Measurements from ENCODE around the gene BASP1.
A peak's percentile ranks its signal among the peaks of the same experiment; 100 is the strongest.
"Not testable (repeated sequence)": the region's sequence is repeated elsewhere in the genome, so short reads cannot be mapped to it uniquely, and the experiment has no call there.

Gene BASP1

DNA sequence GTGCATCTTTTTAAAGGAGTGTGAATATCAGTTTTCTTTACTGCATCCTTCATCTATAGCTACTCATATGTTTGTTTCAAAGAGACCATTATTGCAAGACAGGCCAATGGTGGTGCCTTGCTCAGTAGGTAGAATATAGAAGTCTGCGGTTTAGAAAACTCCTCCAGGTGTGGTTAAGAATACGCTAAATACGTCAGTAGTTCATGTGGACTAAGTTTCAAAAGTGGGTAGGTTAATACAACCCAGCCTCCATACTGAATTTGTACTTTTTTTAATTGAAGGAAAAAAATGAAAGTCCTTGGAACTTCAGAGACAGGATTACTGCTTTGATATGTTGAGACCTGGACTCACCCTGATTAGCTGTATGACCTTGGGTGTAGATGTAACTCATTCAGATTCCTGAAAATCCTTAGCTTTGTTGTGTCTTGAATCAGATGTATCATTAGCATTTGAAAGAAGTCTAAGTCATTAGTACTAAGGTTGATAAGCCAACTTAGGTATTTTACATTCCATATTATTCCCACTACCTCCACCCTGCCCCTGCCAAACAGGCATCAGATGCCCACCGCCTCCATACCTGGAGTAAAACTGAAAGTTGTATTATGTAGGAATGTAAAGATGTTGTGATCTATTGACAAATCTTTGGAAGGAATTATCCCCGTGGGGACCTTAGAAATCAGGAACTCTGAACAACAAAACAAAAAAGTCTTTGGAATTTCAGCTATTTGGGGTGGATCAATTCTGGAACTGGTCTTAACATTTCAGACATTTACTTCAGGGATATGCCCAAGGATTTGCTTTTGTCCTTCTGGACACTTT, 6.1 kb downstream of the BASP1 start:
- DNase-seq (ENCODE audit: low spot score), result no peak

DNA sequence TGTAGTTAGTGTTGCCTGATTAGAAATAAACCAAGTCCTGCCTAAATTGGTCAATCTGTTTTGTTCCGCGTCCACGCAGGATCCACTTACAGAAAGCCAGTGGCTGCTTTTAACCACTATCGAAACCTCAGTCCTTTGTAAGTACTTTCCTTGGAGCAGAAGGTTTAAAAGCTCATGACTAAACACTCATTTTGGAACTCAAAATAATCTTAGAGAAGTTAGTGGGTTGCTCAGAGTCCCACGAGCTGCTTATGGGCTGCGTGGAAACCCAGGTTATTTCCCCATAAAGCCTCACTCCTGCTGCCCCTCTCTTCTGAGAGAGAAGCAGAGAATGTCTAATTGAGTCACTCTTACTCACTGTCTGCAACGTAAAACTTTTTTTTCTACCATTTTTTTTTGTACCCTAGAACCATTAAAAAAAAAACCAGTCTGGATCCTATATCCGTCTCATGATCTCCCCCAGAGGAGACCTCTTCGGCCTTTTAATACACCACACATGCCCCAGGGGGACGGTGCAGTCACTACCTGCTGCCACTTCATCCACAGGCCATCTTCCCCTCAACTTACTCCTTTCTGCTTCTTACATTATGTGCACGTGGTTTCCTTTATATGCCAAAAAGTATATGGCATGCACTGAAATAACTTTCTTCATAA, 7.6 kb downstream of the BASP1 start:
- DNase-seq (ENCODE audit: low spot score), result no peak

DNA sequence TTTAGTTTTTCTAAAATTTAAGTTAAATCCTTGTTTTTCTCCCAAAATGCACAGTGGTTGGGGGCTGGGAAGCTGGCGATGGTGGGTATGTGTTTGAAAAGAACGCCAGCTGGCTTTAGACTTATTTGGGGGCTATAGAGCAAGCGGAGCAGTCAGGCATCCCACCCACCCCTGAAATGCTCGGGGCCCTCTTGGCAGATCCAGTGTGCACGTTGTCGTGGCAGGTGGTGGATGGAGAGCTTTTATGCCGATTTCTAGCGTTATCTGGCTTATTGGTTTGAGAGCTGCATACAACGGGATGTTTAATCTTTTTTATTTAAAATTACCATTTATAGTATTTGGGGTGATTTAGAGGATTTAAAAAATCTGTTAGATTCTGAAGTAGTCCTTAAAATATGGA, 8.1 kb downstream of the BASP1 start:
- DNase-seq (ENCODE audit: low spot score), result no peak

DNA sequence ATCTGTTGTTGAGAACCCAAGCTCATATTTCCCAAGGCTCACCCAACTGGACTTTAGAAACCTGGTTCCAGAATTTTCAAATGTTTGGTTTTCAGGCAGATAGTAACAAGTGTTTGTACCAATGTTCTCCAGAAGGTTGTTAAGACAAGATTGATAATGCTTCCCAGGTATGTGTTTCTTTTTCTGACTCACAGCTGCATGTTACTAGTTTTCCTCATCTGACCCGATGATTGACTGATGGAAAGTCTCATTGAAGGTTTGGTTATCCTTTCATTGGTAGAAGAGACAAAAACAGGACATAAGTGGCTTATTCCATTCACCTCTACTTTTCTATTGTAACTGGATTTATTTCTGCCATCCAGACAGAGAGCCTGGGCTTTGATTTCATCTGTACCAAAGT, 10.4 kb downstream of the BASP1 start:
- DNase-seq (ENCODE audit: low spot score), result no peak

DNA sequence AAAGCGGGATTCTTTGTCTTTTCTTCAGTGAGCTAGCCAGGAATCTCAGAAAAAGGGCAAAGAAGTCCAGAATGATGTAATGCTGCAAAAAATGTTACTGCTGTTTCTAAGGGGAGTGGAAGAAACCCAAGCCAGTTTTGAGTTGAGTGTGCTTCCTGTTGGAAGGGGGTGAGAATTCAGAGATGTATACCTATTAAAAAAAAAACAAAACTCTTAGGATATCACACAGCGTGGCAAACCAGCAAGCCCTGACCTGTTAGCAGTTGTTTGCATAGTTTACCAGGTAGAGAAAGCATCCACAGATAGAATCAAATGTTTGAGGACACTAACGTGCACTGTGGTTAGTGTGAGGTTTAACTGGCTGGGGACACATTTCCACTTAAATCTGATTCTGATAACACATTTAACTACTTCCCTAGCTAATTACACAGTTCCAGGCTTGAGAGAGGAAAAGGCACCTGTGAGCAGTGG, 11.4 kb downstream of the BASP1 start:
- DNase-seq (ENCODE audit: low spot score), result peak; percentile 17

DNA sequence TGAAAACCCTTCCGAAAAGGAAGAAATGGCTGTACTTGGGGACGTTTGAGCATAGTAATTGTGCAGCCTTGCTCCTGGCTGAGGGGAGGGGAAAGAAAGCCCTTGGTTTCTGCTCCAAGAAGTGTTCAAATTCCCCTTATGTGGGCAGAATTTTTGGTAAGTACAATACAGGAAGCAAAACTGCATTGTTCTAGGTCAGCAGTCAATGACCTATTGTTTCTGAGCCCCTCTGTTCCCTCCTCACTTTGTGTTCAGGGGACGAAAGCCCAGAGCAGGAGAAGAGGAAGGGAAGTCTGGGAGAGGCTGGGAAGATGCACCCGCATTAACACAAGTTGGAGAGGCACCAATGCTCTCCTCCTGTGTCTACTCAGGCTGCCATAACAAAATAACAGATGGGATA, 11.9 kb downstream of the BASP1 start:
- no peak for DNase-seq (ENCODE audit: low spot score)

DNA sequence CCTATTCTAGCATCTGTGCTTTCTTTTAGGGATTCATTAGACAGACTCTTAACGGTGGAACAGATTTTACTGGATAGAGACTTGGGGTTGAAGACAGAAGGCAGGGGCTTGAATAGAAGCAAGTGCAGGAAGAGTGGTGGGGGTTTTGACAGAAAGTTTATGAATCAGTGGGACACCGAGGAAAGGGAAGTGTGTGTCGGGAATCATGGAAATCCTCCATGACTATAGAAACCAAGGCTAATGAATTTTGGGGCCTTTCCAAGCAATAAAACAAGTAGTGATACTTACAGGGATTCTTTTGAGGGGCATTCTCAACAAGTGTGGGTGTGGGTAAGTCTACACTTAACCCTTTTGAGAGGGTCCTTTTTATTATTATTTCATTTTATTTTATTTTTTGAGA, 12.8 kb downstream of the BASP1 start:
- DNase-seq (ENCODE audit: low spot score), result no peak

DNA sequence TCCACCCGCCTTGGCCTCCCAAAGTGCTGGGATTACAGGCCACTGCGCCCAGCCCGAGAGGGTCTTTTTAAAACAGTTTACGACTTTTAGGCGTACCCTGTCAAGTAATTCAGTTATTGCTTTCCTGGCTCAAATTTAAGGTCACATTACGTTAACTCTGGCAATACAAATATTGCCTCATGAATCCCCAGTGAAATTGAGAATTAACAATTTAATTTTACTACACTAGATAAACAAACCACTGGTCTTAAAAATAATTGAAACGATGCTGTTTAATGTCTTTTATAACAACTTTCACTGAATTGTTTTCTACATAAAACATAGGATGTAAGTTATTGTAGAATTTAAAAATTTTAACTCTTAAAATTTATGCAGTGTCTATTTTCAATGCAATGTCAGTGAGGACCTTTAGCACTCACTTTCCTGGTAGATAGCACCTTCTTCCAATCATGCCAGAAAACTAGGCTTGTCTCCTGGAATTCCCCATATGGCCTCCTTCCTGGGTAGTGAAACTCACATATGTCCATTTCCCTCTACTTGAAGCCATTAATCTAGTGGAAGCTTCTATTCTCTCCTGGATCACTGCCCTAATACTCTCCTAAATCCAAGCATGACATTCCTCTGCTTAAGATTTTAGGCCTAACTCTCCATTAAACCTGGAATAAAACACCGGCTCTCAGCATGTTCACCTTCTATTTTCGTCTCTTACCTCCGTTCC, 13.5 kb downstream of the BASP1 start:
- DNase-seq (ENCODE audit: low spot score), result no peak

DNA sequence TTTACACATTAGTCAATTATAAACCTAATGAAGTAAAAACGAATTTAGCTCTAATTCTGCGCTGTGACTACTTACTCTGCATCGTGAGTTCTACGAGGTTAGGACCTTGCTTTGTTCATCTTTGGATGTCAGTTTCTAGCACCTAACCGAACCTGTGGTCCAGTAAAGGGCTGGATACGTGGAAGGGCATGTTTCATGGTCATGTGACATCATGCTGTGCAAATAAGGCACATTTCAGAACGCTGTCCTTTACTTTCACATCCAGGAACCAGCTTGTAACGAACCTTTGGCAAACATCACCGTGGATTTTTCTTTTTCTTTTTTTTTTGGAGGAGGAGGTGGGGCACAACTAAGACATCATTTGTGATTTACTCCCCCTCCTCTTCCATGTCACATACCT, 15.0 kb downstream of the BASP1 start:
- DNase-seq (ENCODE audit: low spot score), result no peak

DNA sequence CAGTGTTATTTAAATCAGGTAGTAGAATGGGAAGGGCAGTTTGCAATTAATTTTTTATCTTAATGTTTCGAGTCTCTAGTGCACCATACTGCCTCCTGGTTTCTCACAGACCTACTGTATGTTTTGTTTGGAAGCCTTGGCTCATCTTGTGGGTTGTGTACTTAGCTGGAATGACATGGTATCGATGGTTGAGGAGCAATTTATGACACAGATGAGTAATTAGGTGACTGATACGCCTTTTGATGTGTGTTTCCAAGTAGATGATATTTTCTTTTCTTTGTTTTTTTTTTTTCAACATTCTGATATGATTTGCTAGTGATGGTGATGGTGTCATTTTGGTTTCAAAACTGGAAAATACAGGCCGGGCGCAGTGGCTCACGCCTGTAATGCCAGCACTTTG, 16.1 kb downstream of the BASP1 start:
- DNase-seq (ENCODE audit: low spot score), result no peak

DNA sequence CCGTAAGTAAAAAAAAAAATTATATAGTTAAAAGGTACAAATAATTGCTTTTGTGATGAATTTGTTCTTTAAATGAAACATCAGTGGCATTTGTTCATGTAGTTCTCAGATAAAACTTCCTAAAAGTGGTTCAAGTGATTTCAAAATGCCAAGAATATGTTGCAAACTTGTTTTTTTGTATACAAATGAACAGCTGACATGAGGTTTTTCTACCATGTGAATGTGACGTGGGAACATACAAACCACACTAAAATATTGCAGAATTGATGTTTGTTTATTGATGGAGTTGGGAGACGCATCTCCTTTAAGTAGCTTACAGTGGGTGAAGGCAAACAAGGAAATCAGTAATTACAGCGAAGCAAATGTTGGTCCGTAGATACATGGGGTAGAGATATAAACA, 16.9 kb downstream of the BASP1 start:
- DNase-seq (ENCODE audit: low spot score), result no peak

DNA sequence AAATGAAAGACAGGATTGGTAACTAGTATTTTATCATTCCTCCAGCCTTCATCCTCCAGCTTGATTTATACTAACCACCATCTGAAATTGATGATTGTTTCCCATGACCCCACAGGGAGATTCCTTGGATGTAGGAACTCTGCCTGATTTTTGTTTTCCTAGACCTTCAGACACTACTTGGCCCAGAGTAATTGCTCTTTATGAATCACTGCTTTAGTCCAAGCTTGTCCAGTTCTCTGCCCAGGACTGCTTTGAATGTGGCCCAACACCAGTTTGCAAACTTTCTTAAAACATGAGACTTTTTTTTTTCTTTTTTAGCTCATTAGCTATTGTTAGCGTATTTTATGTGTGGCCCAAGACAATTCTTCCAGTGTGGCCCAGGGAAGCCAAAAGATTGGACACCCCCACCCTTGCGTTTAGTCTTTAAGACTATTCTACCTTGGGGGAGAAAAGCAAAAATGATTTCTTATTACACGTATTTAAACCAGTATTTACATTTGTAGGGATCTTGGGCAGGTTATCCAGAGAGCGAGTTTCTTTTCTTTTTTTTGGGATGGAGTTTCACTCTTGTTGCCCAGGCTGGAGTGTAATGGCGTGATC, 18.4 kb downstream of the BASP1 start:
- DNase-seq (ENCODE audit: low spot score), result no peak

DNA sequence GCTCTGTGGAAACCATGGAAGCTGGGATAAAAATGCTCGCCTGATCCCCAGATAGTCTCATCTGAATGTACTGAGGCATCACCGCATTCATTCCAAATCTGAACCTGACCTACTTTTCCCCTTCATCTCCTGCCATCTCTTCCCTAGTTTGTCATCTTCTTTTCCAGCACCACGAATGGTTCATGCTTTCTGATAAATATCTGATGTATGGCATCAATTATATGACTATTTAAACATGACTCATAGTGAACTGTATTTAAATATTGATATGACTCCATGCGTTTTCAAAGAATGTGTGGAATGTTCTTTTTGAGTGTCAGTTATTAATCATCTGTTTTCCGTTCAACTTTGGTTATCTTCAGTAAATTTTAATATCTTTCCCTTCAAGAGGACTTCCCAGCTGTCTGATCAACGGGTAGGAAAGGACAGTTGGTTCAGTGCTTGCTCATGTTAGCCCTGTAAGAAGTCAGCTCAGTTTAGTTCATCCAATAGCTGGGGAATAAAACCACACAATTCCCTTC, 21.1 kb downstream of the BASP1 start:
- no peak for DNase-seq (ENCODE audit: low spot score)

DNA sequence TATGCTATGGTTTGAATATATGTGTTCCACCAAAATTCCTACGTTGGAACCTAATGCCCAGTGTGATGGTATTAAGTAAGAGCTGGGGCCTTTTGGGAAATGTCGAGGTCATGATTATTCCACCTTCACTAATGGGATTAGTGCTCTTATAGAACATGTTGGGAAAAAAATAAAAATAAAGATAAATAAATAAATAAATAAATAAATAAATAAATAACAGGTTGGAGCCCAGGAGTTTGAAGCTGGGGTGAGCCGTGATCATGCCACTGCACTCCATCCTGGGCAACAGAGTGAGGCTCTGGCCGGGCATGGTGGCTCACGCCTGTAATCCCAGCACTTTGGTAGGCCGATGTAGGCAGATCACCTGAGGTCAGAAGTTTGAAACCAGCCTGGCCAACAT, 22.5 kb downstream of the BASP1 start:
- no peak for DNase-seq (ENCODE audit: low spot score)

DNA sequence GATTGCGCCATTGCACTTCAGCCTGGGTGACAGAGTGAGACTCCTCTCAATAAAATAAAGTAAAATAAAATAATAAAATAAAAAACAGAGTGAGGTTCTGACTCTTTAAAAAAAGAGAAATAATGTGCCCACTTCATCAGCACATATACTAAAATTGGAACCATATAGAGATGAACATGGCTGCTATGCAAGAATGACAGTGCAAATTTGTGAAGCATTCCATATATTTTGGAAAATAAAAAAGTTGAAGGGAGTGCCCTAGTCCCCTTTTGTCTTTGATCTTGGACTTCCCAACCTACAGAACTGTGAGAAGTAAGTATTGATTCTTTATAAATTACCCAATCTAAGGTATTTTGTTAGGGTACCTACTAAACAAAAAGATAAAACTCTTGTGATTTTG, 23.1 kb downstream of the BASP1 start:
- no peak for DNase-seq (ENCODE audit: low spot score)

DNA sequence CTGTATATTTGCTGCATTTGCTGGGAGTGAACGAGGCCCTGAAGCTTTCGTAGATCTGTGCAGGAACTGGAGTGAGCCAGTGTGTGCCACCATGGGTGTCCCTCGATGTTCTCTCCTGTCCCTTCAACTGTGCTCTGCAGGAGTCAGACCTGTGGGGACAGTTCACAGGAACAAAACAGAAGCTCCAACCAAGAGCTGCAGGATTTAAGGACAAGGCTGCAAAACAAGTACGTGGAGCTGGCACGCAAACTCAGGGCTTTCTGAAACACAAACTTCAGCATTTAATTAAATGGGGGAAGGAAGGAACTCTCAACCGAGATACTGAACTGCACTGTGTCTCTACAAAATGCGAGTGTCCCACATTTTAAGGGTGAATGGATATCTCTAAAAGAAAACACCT, 24.2 kb downstream of the BASP1 start:
- no peak for DNase-seq (ENCODE audit: low spot score)

DNA sequence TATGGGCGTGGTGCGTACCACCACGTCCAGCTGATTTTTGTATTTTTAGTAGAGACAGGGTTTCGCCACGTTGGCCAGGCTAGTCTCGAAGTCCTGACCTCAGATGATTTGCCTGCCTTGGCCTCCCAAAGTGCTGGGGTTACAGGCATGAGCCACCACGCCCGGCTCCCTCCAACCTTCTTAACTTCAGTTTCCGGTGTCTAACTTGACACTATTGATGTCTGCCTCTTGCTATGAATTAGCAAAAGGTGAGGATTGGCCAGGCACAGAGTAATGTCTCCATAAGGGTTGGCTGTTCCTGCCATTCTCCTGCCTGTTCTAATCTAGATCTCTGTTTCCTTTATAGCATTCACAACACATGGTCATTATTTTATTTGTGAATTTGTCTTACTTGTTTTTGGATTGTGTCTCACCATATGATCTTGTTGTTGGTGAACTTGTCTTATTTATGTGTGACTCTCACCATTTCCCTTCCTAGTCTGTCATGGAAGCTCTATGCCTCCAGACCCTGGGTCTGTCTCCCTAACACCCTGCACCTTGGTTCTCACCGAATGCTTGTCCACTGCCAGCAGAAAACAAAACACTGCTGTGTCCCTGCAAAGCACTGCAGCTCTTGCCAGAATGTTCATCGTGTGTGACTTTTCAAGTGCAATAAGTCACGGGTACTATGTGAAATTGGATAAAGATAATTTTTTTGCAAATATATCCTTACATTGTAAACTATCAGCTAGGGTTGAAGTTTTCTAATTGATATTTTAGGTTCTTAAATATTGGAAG, 26.0 kb downstream of the BASP1 start:
- no peak for DNase-seq (ENCODE audit: low spot score)

DNA sequence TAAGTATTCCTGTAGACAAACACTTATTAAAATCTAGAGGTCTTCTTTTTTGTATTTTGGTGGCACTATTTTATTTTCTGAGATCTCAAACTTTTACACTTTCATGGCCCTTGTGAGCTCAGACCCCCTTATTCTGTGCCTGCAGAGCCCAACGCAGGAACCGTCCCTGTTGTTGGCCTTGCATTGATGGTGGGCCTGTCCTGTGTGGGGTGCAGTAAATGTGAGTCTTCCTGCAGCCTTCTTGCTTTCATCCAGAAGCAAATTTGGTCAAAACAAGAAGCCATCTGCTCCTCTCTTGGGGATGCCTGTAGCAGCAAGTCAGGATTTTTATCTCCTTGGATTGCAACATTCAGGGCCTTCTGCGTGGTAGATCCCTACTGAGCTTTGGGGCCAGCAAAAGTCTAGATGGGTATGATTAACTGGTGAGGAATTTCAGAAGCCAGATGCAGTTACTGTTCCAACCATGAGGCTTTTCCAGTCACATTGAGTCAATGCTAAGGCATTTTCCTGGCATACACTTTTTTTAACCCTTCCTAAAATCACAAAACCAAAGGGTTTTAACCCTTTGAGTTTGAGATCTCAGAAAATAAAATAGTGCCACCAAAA, 31.7 kb downstream of the BASP1 start:
- no peak for DNase-seq (ENCODE audit: low spot score)

DNA sequence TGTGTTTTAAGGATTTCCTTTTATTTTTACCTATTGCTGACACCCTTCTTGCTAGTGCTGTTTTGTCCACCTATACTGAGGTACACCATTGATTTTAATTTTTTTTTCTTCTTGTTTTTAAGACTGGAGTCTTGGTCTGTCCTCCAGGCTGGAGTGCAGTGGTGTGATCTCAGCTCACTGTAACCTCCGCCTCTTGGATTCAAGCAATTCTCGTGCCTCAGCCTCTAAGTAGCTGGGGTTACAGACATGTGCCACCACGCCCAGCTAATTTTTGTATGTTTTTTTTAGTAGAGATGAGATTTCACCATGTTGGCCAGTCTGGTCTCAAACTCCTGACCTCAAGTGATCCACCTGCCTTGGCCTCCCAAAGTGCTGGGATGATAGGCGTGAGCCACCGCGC, 32.4 kb downstream of the BASP1 start:
- not testable (repeated sequence) for DNase-seq (ENCODE audit: low spot score)

DNA sequence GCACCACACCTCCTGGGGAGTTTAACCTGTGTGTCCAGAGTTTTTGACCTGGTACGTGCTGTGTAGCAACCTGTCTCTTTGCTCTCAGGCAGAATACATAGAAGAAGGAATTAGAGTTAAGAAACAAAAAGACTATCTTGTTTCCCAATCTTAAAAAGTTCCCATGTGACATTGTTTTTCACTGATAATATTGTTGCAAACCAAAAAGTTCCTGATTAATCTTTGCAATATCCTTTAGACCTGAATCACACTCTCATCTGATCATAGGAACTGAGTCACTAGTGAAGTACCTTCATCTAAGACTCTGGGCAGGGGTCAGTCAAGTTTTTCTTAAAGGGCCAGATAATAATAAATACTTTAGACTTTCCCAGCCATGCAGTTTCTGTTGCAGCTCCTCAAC, 35.1 kb downstream of the BASP1 start:
- DNase-seq (ENCODE audit: low spot score), result no peak

DNA sequence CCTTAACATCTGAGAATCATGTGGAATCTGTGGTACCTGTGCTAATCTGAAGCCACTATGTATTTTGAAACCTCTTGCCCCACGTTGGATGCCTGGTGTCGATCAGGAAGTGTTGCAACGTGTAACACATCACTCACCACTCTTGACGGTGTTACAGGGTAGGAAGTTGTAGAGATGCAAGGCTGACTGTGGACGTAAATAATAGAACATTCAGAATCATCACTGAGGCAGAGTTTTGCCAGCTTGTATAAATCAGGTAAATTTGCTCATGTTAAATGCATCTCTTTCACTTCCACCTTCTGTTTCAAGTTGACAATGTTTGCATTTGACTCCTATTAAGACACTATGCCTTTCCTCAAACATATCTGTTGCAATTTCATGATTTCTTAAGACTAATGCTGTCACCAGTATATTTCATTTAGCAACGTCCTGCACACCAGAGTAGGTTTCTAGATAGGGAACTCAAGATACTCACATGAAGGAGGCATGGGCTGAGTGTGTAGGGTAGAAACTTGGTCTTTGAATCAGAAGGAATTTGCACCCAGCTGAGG, 38.1 kb downstream of the BASP1 start:
- no peak for DNase-seq (ENCODE audit: low spot score)

Data from activated CD4-positive, alpha-beta T cell treated with anti-CD3 and anti-CD28 coated beads, Interleukin-2, Interleukin-4, amounts not matched to agents 100 ng/mL and 50 ng/mL, durations not matched to agents 16 hours and 8 hours (primary cell).